ENCODE results near the gene GLP1R. TPM values are rescaled to one million over a fixed set of nuclear protein-coding genes. Genes with fewer than 3 reads are reported as not detected.

GLP1R gene
- total and polyA plus RNA-seq, 2 of the 13 experiments (the other 11 are each of a cell fraction or from before 2014, with no cell fraction given): not detected

- no peak for TF ChIP-seq ZNF609 (CRISPR knock-in tag; IDR thresholded peaks at IDR 0.05; ENCODE audit: borderline replicate concordance)
- no peak for TF ChIP-seq DNMT1 (CRISPR knock-in tag; IDR thresholded peaks at IDR 0.05)
- TF ChIP-seq BRF2 (CRISPR knock-in tag; IDR thresholded peaks at IDR 0.05): no peak
- TF ChIP-seq REST (IDR thresholded peaks at IDR 0.05; ENCODE audit: borderline replicate concordance in 1 of 2, low read depth in 1 of 2, low read length in 2 of 2): peak; percentile 97 to 100
- no peak for TF ChIP-seq ZNF256 (CRISPR knock-in tag; conservative IDR thresholded peaks at IDR 0.05)
- no peak for TF ChIP-seq DDIT3 (CRISPR knock-in tag; IDR thresholded peaks at IDR 0.05)
- TF ChIP-seq ASH2L (IDR thresholded peaks at IDR 0.05; ENCODE audit: insufficient read length, low read depth, low read length): no peak
- TF ChIP-seq NFKBIZ (CRISPR knock-in tag; IDR thresholded peaks at IDR 0.05): 0 out of 2 replicates have a peak, but pooled peaks have one; percentile 67
- TF ChIP-seq WIZ (CRISPR knock-in tag; IDR thresholded peaks at IDR 0.05): peak; percentile 94; the same call in 1 of the 2 replicates
- no peak for TF ChIP-seq MED8 (CRISPR knock-in tag; IDR thresholded peaks at IDR 0.05; ENCODE audit: insufficient replicate concordance)
- no peak for TF ChIP-seq PHB2 (IDR thresholded peaks at IDR 0.05; ENCODE audit: partially characterized antibody)
- no peak for TF ChIP-seq ETV6 (CRISPR knock-in tag; conservative IDR thresholded peaks at IDR 0.05)
- TF ChIP-seq BORCS8-MEF2B (CRISPR knock-in tag; IDR thresholded peaks at IDR 0.05): no peak; the same call in 1 of the 2 replicates
- 0 out of 2 replicates have a peak, but pooled peaks have one; percentile 37 for TF ChIP-seq ZSCAN25 (CRISPR knock-in tag; IDR thresholded peaks at IDR 0.05)
- TF ChIP-seq MED13 (CRISPR knock-in tag; IDR thresholded peaks at IDR 0.05): no peak
- TF ChIP-seq NR0B2 (CRISPR knock-in tag; IDR thresholded peaks at IDR 0.05): no peak
- TF ChIP-seq ZNF17 (CRISPR knock-in tag; IDR thresholded peaks at IDR 0.05): no peak
Observed at GRCh38 chr6:39137245-39137644, 88.7 kb downstream of the GLP1R start (continued).
